GM21447 (cell line): ENCODE data around the gene RBM19.

Source experiments
- ATAC-seq: cut with Tn5 transposase; IDR thresholded peaks from one replicate; pipeline ENCODE4 v1.9.1; 2021; ENCODE audit not compliant: unreplicated experiment

The RBM19 gene

GRCh38 chr12:113837528-113838296 is 128.4 kb downstream of the RBM19 start:
- ATAC-seq, result no peak

GRCh38 chr12:113837084-113837483 is 129.0 kb downstream of the RBM19 start:
- ATAC-seq, result no peak

GRCh38 chr12:113835896-113836295 is 130.2 kb downstream of the RBM19 start:
- ATAC-seq, result no peak

GRCh38 chr12:113835433-113835832 is 130.7 kb downstream of the RBM19 start:
- no peak for ATAC-seq

- no peak for ATAC-seq
Measured at GRCh38 chr12:113833422-113833821, 132.7 kb downstream of the RBM19 start.

GRCh38 chr12:113831476-113831875 is 134.6 kb downstream of the RBM19 start:
- no peak for ATAC-seq

GRCh38 chr12:113831016-113831415 is 135.1 kb downstream of the RBM19 start:
- no peak for ATAC-seq

GRCh38 chr12:113829212-113829611 is 136.9 kb downstream of the RBM19 start:
- no peak for ATAC-seq

GRCh38 chr12:113827539-113828114 is 138.5 kb downstream of the RBM19 start:
- no peak for ATAC-seq

GRCh38 chr12:113826805-113827538 is 139.2 kb downstream of the RBM19 start:
- no peak for ATAC-seq

GRCh38 chr12:113825705-113826104 is 140.4 kb downstream of the RBM19 start:
- ATAC-seq, result no peak

GRCh38 chr12:113823816-113824215 is 142.3 kb downstream of the RBM19 start:
- ATAC-seq, result no peak

- ATAC-seq, result no peak
Measured at GRCh38 chr12:113823016-113823415, 143.1 kb downstream of the RBM19 start.

GRCh38 chr12:113820842-113821241 is 145.3 kb downstream of the RBM19 start:
- ATAC-seq, result no peak

GRCh38 chr12:113820309-113820708 is 145.8 kb downstream of the RBM19 start:
- ATAC-seq, result no peak

- ATAC-seq, result no peak
Measured at GRCh38 chr12:113819495-113819894, 146.6 kb downstream of the RBM19 start.

GRCh38 chr12:113818833-113819232 is 147.3 kb downstream of the RBM19 start:
- ATAC-seq, result no peak

- ATAC-seq, result no peak
Measured at GRCh38 chr12:113818283-113818682, 147.8 kb downstream of the RBM19 start.

- no peak for ATAC-seq
Measured at GRCh38 chr12:113816866-113817265, 149.3 kb downstream of the RBM19 start.

- ATAC-seq, result no peak
Measured at GRCh38 chr12:113815031-113815430, 151.1 kb downstream of the RBM19 start.

- no peak for ATAC-seq
Measured at GRCh38 chr12:113813229-113813541, 152.9 kb downstream of the RBM19 start.
